ENCODE measurements around the gene ZBTB46. TPM values are rescaled to one million over a fixed set of nuclear protein-coding genes. Genes with fewer than 3 reads are reported as not detected.

Gene ZBTB46
- total RNA-seq, 1 experiment from 2014 or later, result not detected

DNA sequence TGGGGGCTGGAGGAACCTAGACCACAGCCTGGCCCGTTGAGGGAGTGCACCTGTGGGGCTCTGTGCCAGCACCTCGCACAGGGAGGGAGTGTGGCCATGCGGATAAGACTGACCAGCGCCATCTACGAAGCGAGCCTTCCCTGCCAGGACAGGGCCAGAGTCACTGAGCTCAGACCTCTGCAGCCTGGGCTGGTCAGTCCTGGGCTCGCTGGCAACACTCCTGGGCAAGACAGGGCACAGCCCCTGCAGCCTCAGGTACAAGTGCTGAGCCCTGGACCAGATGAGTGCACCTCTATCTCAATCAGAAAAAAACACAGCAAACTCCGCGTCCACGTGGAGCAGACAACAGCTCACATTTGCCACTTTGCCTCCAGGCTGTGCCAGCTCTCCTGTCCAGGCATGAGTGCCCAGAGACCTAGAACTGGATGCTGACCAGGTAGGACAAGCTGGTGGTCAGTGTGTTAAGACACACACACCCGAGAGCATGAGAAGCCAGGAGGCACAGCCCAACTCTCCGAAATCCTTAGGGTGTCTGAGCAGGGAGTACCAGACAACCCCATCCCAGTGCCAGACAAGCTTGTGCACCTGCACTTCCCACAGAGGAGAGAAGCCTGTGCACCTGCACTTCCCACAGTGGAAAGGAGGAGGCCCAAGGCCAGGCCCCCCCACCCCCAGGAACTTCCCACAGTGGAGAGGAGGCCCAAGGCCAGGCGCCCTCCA lies 128.2 kb downstream of the ZBTB46 start:
- no peak overlapping the region for H3K4me3 ChIP-seq (ENCODE audit: low read length)
- H3K9me3 ChIP-seq (ENCODE audit: low read length), result no peaks in the 10 kb centered on the region
- H3K79me2 ChIP-seq (ENCODE audit: low read length), result peaks cover 23% of the 10 kb centered on the region
- H3K9ac ChIP-seq (ENCODE audit: low read length), result no peak overlapping the region
- H3K9me2 ChIP-seq (replicated peaks; ENCODE audit: insufficient read depth, low read length), result no peaks in the 10 kb centered on the region
- no peak overlapping the region for H3K4me2 ChIP-seq (ENCODE audit: low read depth, low read length, poor library complexity, severe bottlenecking)
- no peaks in the 10 kb centered on the region for H3K27me3 ChIP-seq (ENCODE audit: low read length)
- peaks cover 14% of the 10 kb centered on the region for H3K36me3 ChIP-seq (ENCODE audit: insufficient read depth, low read length)
- H4K20me1 ChIP-seq (ENCODE audit: insufficient read depth, low read depth, low read length), result peaks cover 8% of the 10 kb centered on the region; the same call in 1 of the 2 replicates
- peaks cover 17% of the 10 kb centered on the region for H3K4me1 ChIP-seq (ENCODE audit: low read length)
- no peak overlapping the region for H2AFZ ChIP-seq (ENCODE audit: low read length)
- DNase-seq, result no peak
- no peak overlapping the region for H3K27ac ChIP-seq (ENCODE audit: low read length)

- no peak overlapping the region for H2AFZ ChIP-seq (ENCODE audit: low read length)
Observed at GRCh38 chr20:63702036-63702665, 128.9 kb downstream of the ZBTB46 start.

DNA sequence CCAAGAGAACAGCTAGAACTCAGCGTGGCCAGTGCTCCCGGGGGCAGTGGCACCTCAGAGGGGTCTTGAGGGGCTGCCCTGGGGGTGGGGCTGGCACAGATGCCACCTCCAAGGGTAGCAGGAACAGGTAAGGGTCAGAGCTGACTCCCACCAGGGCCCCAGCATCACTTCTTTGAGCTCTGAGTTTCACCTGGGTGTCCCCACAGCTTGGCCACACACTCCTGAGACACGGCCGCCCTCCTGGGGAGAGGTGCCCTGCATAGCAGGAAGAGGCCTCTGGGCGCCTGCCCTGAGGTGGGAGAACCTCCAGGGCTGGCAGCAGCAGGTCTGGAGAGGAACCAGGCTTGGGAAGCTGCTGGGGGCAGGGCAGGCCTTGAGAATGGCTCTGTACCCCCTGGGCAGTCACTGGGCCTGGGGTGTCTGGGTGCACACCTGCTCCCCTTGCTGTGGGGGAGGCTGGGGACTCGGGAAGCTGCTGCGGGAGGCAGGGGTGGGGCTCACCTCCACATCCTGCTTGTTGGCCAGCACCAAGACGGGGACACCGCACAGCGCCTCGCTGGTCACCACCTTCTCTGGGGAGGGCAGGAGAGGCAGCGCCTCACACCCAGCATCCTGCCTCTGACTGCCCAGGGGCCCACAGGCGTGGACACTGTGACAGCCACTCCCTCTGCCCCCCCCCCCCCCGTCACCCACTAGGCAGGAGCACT lies 129.6 kb downstream of the ZBTB46 start:
- Histone ChIP-seq H3K4me2 (ENCODE audit: low read depth, low read length, poor library complexity, severe bottlenecking) (no peak overlapping the region), H3K9me2 (replicated peaks; ENCODE audit: insufficient read depth, low read length) (no peaks in the 10 kb centered on the region), H3K27me3 (ENCODE audit: low read length) (no peaks in the 10 kb centered on the region), H3K79me2 (ENCODE audit: low read length) (peaks cover 11% of the 10 kb centered on the region), H3K4me3 (ENCODE audit: low read length) (no peak overlapping the region), H3K9me3 (ENCODE audit: low read length) (no peaks in the 10 kb centered on the region), H3K27ac (ENCODE audit: low read length) (no peak overlapping the region), H3K36me3 (ENCODE audit: insufficient read depth, low read length) (peaks cover 14% of the 10 kb centered on the region), H4K20me1 (ENCODE audit: insufficient read depth, low read depth, low read length) (peaks cover 2% of the 10 kb centered on the region; the same call in 1 of the 2 replicates), H3K9ac (ENCODE audit: low read length) (no peak overlapping the region), H3K4me1 (ENCODE audit: low read length) (peaks cover 14% of the 10 kb centered on the region), H2AFZ (ENCODE audit: low read length) (no peak overlapping the region)
- no peak for DNase-seq

More at GRCh38 chr20:63702036-63702665, 128.9 kb downstream of the ZBTB46 start:
- Histone ChIP-seq H3K4me1 (ENCODE audit: low read length) (peaks cover 17% of the 10 kb centered on the region), H3K27ac (ENCODE audit: low read length) (no peak overlapping the region), H3K9me2 (replicated peaks; ENCODE audit: insufficient read depth, low read length) (no peaks in the 10 kb centered on the region), H4K20me1 (ENCODE audit: insufficient read depth, low read depth, low read length) (peaks cover 8% of the 10 kb centered on the region; the same call in 1 of the 2 replicates), H3K79me2 (ENCODE audit: low read length) (peaks cover 17% of the 10 kb centered on the region), H3K9me3 (ENCODE audit: low read length) (no peaks in the 10 kb centered on the region), H3K36me3 (ENCODE audit: insufficient read depth, low read length) (peaks cover 14% of the 10 kb centered on the region), H3K4me2 (ENCODE audit: low read depth, low read length, poor library complexity, severe bottlenecking) (no peak overlapping the region), H3K27me3 (ENCODE audit: low read length) (no peaks in the 10 kb centered on the region), H3K4me3 (ENCODE audit: low read length) (no peak overlapping the region), H3K9ac (ENCODE audit: low read length) (no peak overlapping the region)
- no peak for DNase-seq

GRCh38 chr20:63701051-63701328 lies 130.1 kb downstream of the ZBTB46 start:
- H3K27ac ChIP-seq (ENCODE audit: low read length), result no peak overlapping the region
- H3K9me3 ChIP-seq (ENCODE audit: low read length), result no peaks in the 10 kb centered on the region
- H3K4me2 ChIP-seq (ENCODE audit: low read depth, low read length, poor library complexity, severe bottlenecking), result no peak overlapping the region
- H3K36me3 ChIP-seq (ENCODE audit: insufficient read depth, low read length), result peaks cover 13% of the 10 kb centered on the region
- H3K9ac ChIP-seq (ENCODE audit: low read length), result no peak overlapping the region
- no peaks in the 10 kb centered on the region for H3K9me2 ChIP-seq (replicated peaks; ENCODE audit: insufficient read depth, low read length)
- no peak overlapping the region for H2AFZ ChIP-seq (ENCODE audit: low read length)
- no peak for DNase-seq
- H3K4me3 ChIP-seq (ENCODE audit: low read length), result no peak overlapping the region
- no peaks in the 10 kb centered on the region for H3K27me3 ChIP-seq (ENCODE audit: low read length)
- H3K79me2 ChIP-seq (ENCODE audit: low read length), result peaks cover 6% of the 10 kb centered on the region
- H3K4me1 ChIP-seq (ENCODE audit: low read length), result peaks cover 9% of the 10 kb centered on the region
- no peaks in the 10 kb centered on the region; the same call in 1 of the 2 replicates for H4K20me1 ChIP-seq (ENCODE audit: insufficient read depth, low read depth, low read length)

DNA sequence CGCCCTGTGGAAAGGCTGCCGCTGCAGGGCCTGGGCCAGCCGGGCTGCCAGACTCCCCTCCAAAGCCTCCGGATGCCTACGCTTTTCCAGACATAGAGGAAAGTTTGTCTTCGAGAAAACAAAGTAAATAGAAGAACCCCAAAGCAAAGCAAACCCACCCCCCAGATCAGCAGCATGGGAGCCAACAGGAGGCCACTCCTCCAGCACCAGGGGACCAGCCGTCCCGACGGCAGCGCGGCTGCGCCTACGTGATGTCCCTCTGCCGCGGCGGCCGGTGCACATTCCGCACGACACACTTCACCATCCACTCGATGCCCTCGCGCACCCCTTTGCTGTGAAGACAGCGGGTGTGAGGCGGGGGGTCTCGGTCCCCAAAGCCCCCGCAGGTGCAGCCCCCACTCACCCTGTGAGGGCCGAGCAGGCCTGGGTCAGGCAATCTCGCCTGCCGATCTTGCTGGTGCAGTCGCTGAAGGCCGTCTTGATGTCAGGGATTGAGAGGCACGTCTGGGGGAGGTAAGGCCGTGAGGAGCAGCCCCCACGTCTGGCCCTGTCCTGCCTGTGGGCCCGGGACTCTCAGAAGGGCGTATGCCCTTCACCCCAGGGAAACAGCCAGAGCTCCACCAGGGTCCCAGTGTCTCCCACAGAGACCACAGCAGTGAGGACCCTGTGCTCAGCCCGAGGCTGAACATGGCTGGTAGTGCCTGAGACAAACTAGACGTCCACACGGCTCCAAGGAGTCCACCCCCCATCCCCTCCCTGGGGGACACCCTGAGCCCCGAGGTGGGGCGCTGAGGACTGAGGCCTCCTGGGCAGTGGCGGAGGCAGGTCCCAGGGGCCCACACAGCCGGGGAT lies 130.6 kb downstream of the ZBTB46 start:
- Histone ChIP-seq H3K9me3 (ENCODE audit: low read length) (no peaks in the 10 kb centered on the region), H3K36me3 (ENCODE audit: insufficient read depth, low read length) (peaks cover 8% of the 10 kb centered on the region), H3K4me2 (ENCODE audit: low read depth, low read length, poor library complexity, severe bottlenecking) (no peak overlapping the region), H2AFZ (ENCODE audit: low read length) (no peak overlapping the region), H4K20me1 (ENCODE audit: insufficient read depth, low read depth, low read length) (no peaks in the 10 kb centered on the region), H3K9me2 (replicated peaks; ENCODE audit: insufficient read depth, low read length) (no peaks in the 10 kb centered on the region), H3K27me3 (ENCODE audit: low read length) (no peaks in the 10 kb centered on the region), H3K4me3 (ENCODE audit: low read length) (no peak overlapping the region), H3K9ac (ENCODE audit: low read length) (no peak overlapping the region), H3K27ac (ENCODE audit: low read length) (no peak overlapping the region), H3K79me2 (ENCODE audit: low read length) (peaks cover under 1% of the 10 kb centered on the region; the same call in 1 of the 2 replicates), H3K4me1 (ENCODE audit: low read length) (peaks cover 7% of the 10 kb centered on the region)
- no peak for DNase-seq

GRCh38 chr20:63699466-63700198 lies 131.4 kb downstream of the ZBTB46 start:
- Histone ChIP-seq H3K9me3 (ENCODE audit: low read length) (no peaks in the 10 kb centered on the region), H3K79me2 (ENCODE audit: low read length) (no peaks in the 10 kb centered on the region), H3K27ac (ENCODE audit: low read length) (no peak overlapping the region), H3K4me1 (ENCODE audit: low read length) (peaks cover 7% of the 10 kb centered on the region), H4K20me1 (ENCODE audit: insufficient read depth, low read depth, low read length) (no peaks in the 10 kb centered on the region), H3K36me3 (ENCODE audit: insufficient read depth, low read length) (peaks cover 5% of the 10 kb centered on the region; the same call in 1 of the 2 replicates), H3K4me2 (ENCODE audit: low read depth, low read length, poor library complexity, severe bottlenecking) (no peak overlapping the region), H3K9ac (ENCODE audit: low read length) (no peak overlapping the region), H3K9me2 (replicated peaks; ENCODE audit: insufficient read depth, low read length) (no peaks in the 10 kb centered on the region), H3K27me3 (ENCODE audit: low read length) (no peaks in the 10 kb centered on the region), H3K4me3 (ENCODE audit: low read length) (no peak overlapping the region), H2AFZ (ENCODE audit: low read length) (no peak overlapping the region)
- peak; percentile 52 for DNase-seq

DNA sequence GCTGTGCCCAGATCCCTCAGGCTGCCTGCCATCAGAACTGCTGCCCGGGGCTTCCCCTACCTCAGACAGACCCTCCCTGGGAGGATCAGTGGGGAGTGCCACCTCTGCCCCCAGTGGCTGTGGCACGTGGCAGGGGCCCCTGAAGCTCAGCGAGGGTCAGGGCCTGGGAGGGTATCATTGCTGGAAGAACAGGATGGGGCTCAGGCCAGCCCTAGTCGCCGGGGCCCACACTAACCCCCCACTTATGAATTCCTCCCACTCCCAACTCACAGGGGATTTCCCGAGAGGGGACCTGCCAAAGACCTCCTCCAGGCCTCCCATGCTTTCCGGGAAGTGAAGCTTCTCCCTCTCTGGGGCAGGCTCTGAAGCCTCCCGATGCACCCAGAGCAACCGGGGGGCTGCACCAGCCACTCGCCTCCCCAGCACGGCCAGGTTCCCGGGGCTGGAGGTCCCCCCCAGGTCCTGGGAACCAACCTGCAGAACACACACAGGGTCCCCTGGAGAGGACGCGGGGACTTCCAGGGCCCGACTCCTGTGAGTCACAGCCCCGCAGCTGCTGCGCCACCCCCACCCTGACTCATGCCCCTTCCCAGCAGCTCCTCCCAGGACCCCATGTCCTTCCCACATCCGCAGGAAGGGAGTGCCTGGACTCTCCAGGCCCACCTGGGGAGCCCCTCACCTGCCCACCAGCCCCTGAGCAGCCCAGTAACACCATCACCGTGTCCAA lies 132.2 kb downstream of the ZBTB46 start:
- Histone ChIP-seq H3K9me3 (ENCODE audit: low read length) (no peaks in the 10 kb centered on the region), H3K27me3 (ENCODE audit: low read length) (no peaks in the 10 kb centered on the region), H3K9me2 (replicated peaks; ENCODE audit: insufficient read depth, low read length) (no peaks in the 10 kb centered on the region), H3K9ac (ENCODE audit: low read length) (no peak overlapping the region), H4K20me1 (ENCODE audit: insufficient read depth, low read depth, low read length) (no peaks in the 10 kb centered on the region), H3K36me3 (ENCODE audit: insufficient read depth, low read length) (peaks cover 9% of the 10 kb centered on the region; the same call in 1 of the 2 replicates), H3K4me3 (ENCODE audit: low read length) (no peak overlapping the region), H3K27ac (ENCODE audit: low read length) (no peak overlapping the region), H3K4me2 (ENCODE audit: low read depth, low read length, poor library complexity, severe bottlenecking) (no peak overlapping the region), H3K4me1 (ENCODE audit: low read length) (peaks cover 7% of the 10 kb centered on the region), H2AFZ (ENCODE audit: low read length) (no peak overlapping the region), H3K79me2 (ENCODE audit: low read length) (no peaks in the 10 kb centered on the region)
- DNase-seq, result no peak
